CD4-positive, alpha-beta T cell treated with Interleukin-6 for 4 hours (primary cell): ENCODE results near the gene KLHDC4.
"Not testable (repeated sequence)": the region's sequence is repeated elsewhere in the genome, so short reads cannot be mapped to it uniquely, and the experiment has no call there.

ENCODE experiments used
- DNase-seq: peaks from one replicate; pipeline ENCODE4 v3.0.0-alpha.2; 2020; ENCODE audit warnings: mixed read lengths

KLHDC4 gene

DNA sequence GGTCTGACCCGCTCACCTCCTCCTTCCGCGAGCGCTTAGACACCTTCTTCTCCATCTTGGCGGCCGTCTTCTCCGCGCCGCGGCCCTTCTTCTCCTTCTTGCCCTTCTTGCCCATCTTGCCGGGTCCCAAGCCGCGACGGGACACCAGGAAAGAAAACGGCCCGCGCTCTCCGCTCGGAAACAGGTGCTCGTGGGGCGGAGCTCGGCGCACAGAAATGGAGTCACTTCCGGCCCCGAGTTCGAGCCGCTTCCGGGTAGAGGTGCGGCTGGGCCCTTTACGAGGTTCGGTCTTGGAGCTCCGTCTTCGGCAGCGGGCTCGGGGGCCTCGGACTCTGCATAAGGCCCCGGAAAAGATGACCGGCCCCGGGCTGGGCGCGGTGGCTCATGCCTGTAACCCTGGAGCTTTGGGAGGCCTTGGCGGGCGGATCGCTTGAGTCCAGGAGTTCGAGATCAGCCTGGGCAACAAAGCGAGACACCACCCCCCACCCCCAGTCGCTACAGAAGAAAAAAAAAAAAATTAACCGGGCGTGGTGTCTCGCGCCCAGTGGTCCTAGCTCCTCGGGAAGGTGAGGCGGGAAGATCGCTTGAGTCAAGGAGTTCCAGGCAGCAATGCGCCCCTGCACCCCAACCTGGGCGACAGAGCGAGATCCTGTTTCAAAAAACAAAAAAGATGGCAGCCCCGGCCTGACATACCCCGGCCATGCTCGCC is at the start of gene KLHDC4:
KLHDC4 (minus strand) TSS at position 211 of the 709 bp plus-strand sequence; CDS start at position 115, 96 bp downstream.
- peak; percentile 90 for DNase-seq

DNA sequence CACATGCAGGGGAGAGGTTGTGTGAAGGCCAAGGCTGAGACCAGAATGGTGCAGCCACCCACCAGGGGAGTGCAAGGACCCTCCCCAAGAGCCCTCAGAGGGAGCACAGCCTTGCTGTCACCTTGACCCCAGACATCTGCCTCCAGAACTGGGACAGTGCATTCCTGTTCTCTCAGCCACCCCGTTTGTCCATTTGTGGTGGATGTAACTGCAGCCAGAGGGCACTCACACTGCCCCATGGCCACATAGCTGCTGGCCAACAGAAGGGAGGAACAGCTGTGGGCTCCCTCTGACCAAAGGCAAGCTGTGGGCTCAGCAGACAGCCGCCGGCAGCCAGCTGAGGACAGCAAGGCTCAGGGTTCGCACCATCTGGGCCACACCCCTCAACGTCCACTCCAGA is 49.8 kb upstream of the KLHDC4 start:
- no peak for DNase-seq

DNA sequence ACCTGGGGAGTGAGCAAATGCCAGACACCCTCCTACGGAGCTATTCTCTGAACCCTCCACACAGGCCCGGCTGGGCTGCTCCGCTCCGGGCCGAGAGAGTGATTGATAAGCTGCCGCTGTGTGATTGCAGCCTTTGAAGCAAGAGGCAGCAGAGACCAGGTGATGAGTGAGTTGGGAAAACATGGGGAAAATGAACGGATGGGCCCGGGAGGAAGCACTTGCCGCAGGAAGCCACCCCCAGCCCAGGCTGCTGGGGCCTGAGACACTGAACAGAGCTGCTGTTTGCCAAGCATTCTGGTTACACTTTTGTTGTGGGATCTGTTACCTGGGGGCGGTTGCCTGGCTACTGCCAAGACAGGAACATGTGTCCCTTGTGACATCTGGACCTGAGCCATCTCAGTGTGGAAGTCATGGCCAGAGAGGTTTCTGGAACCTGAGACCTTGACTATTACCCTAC is 46.4 kb upstream of the KLHDC4 start:
- no peak for DNase-seq

DNA sequence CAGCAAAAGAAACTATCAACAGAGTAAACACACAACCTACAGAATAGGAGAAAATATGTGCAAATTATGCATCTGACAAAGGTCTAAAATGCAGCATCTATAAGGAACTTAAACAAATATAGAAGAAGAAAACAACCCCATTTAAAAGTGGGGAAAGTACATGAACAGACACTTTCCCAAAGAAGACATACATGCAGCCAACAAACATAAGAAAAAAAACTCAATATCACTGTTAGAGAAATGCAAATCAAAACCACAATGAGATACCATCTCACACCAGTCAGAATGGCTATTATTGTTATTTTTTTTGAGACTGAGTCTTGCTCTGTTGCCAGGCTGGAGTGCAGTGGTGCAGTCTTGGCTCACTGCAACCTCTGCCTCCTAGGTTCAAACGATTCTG is 45.7 kb upstream of the KLHDC4 start:
- not testable (repeated sequence) for DNase-seq

- DNase-seq = no peak
Measured at GRCh38 chr16:87809150-87809902, 43.5 kb upstream of the KLHDC4 start.

DNA sequence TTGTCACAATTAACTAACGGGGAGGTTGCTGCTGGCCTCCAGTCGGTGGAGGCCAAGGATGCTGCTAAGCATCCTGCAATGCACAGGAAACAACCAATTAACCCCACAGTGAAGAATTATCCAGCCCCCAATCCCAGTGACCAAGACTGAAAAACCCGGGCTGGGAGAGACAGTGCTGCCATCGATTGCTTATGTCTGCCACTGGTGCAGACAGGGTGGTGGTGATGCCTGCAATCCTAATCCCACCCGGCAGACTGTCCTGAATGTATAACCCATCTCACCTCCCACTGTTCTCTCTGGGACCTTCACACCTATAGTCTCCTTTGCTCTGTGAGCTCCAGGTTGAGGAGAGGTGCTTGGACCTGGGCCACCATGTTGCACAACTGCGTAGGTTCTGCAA is 42.3 kb upstream of the KLHDC4 start:
- DNase-seq = no peak

DNA sequence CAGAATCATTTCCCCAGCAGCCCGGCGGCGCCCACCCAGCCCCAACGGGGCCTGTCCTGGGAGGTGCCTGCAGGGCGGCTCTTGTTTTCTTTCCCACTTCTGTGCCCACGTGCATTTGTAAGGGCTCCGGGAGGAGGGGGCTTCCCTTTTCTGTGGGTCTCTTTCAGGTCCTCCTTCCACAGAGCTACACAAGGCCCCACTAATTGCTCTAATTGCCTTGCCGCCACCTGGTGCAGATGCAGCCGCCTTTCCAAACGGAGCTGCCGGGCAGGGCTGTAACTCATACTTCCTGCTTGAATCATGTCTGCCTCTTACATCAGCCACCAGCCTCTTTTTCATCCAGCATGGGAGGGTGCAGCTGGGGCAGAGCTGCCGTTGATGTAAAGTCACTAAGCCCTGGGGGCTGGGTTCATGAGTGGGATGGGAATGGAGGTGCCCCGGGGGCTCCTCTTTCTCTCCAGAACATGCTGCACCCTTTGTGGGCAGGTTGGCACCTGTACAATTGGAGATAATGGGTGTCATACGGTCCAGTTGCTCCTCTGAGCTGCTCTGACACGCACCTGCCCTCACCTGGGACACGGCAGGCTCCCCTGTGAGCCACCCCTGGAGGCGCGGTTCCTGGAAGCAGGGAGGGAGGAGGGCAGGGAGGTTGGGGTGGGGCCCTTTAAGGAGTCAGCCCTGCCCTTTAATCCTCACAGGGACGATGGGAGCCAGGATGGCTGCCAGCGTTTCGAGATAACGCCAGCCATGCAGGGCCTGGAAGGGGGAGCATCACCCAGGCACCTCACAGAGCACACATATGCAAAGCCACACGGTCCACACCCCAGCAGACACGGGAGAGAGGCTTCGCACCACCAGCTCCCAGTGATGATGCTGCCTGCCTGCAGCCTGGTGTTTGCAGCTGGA is 41.1 kb upstream of the KLHDC4 start:
- peak; percentile 78 for DNase-seq

DNA sequence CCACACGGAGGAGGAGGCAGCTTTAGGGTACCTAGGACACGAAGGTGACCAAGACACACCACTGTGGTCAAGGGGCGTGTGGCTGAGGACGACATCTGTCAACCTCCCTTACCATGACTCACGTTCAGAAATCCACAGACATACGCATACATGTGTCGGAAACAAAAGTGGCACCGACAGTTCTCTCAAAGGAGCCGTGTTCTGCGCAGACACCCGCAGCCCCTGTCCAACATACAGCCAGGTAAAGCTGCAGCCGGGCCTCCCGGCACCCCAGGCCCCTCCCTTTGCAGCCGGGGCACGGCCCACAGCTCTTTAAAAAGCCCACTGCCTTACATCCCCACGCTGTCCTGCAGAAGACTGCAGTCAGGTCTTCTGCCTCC is 40.5 kb upstream of the KLHDC4 start:
- peak; percentile 56 for DNase-seq

DNA sequence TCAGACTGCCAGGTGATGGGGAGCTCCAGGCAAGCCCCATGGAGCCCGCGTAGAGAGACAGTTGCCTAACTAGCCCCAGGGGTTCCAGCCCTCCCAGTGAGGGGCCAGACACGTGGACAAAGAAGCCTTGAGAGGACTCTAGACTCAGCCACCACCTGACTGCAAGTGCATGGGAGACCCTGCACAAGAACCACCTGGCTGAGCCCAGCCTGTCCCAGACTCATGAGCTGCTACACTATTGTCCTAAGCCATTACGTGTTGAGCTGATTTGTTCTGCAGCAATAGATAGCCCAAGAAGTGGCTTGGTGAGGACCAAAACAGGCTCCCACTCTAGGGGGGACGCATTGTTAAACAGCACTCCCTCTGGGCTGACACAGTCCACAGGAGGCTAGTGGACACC is 37.6 kb upstream of the KLHDC4 start:
- DNase-seq = no peak

GRCh38 chr16:87802670-87803069 is 36.9 kb upstream of the KLHDC4 start:
- no peak for DNase-seq

GRCh38 chr16:87801679-87802259 is 36.0 kb upstream of the KLHDC4 start:
- no peak for DNase-seq

DNA sequence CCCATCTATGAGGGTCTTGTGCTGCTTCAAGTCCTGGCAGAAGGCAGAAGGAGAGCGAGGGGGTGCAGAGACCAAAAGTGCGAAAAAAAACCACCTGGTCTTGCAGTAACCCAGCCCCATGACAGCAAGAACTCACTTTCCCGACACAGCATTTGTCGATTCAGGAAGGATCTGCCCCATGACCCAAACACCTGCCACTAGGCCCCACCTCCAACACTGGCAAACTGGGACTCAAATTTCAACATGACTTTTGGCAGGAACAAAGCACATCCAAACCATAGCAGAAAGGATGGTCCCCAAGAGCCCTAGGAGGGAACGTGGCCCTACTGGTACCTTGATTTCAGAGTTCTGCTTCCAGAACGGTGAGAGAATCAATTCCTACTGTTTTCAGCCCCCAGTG is 34.7 kb upstream of the KLHDC4 start:
- DNase-seq = no peak

GRCh38 chr16:87795336-87795735 is 29.6 kb upstream of the KLHDC4 start:
- DNase-seq = no peak

GRCh38 chr16:87794485-87795078 is 28.8 kb upstream of the KLHDC4 start:
- DNase-seq = no peak

DNA sequence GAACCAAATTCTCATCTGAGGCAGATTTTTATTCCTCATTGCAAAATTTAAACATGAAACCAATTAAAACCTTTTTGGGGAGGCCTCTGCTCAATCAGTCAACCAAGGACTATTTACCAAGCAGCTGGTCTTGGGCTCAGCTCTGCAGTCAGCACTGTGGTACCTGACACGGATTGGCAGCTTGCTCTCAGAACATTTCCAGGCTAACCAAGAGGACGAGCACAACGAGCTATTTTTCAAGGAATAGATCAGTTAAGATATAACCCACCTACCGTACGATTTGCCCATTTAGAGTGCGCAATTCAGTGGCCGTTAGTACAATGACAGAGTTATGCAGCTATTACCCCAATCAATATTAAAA is 26.4 kb upstream of the KLHDC4 start:
- DNase-seq = no peak

- DNase-seq = no peak
Measured at GRCh38 chr16:87791295-87792204, 25.8 kb upstream of the KLHDC4 start.

GRCh38 chr16:87790292-87791100 is 24.7 kb upstream of the KLHDC4 start:
- DNase-seq = no peak

GRCh38 chr16:87789437-87790291 is 23.9 kb upstream of the KLHDC4 start:
- no peak for DNase-seq

DNA sequence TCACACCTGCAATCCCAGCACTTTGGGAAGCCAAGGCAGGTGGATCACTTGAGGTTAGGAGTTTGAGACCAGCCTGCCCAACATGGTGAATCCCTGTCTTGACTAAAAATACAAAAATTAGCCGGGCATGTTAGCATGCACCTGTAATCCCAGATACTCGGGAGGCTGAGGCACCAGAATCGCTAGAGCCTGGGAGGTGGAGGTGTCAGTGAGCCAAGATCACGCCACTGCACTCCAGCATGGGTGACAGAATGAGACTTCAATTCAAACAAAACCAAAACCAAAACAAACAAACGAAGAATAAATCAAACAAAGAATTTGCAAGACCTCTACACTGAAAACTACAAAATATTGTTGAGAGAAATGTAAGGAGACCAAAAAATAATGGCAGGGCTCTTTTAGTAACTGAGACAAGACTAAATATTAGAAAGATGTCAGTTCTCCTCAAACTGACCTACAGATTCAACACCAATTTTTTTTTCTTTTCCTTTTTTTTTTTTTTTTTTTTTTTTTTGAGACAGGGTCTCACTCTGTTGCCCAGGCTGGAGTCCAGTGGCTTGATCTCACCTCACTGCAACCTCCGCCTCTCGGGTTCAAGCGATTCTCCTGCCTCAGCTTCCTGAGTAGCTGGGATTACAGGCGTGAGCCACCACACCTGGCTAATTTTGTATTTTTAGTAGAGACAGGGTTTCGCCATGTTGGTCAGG is 23.1 kb upstream of the KLHDC4 start:
- not testable (repeated sequence) for DNase-seq
